ENCODE measurements around the gene MYBPC3. TPM values are rescaled to one million over a fixed set of nuclear protein-coding genes. Genes with fewer than 3 reads are reported as not detected.

MYBPC3 gene
- 0.48 TPM for total RNA-seq
- long read RNA-seq, result 0 reads

DNA sequence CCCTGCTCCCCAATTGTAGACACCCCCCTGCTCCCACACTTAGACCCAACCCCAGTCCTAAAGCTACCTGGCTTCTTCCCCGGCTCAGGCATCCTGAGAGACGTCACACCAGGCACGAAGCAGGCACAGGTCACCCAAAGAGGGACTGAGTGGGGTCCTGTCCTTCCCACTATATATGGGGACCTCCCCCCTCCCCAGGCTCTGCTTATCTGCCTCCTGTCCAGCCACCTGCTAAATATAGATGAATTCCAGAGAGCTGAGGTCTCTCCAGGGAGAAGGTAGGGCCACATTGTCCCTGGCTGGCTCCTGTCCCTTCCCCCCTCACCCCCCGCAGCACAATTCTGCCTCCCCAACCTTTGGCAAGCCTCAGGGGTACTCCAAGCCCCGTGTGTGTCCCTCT is at the start of gene MYBPC3:
Gene MYBPC3 (minus strand): TSS at position 147 of the 400 bp plus-strand sequence. CDS start 55 bp downstream, at position 92.
- no peak for DNase-seq (ENCODE audit: low spot score)

- DNase-seq (ENCODE audit: low spot score), result no peak
Measured at GRCh38 chr11:47400768-47401279, 48.3 kb upstream of the MYBPC3 start.

DNA sequence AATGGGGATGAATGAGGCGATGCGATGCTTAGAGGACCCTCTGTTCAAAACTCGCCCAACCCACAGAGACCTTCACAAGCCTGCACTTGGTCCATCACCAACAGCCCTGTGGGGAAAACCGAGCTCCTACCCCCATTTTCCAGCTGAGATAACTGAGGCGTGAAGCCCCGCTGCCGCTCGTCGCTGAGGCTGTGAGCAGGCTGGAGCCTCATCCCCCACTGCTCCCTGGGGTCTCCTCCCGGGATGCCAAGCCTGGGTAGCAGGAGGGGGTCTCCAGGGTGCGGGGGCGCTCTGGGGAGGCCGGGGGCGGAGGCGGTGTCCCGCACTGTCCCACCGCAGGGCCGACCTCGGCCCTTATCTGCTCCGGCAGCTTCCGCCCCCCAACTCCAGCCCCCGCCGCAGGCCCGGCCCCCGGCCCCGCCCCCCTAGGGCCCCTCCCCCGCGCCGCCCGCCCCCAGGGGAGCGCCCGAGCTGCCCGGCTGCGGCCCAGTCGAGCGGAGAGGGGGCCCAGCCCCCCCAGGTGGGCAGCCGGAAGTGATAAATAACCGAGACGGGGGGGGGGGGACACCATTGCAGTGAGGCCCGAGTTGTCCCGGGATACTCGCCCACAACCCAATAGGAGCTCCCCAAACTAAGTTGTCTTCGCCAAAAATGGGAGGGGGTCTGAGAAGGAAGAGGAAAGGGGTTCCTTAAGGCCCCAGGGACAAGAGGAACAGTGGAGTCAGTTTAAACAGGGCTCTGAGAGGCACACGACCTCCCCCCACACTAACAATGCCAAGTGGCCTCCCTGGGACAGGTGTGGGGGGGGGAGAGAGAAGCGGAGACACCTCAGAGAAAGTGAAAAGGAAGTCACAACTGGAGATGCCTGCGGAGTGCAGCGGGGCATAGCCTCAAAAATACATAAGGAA is 47.6 kb upstream of the MYBPC3 start:
- no peak for DNase-seq (ENCODE audit: low spot score)

DNA sequence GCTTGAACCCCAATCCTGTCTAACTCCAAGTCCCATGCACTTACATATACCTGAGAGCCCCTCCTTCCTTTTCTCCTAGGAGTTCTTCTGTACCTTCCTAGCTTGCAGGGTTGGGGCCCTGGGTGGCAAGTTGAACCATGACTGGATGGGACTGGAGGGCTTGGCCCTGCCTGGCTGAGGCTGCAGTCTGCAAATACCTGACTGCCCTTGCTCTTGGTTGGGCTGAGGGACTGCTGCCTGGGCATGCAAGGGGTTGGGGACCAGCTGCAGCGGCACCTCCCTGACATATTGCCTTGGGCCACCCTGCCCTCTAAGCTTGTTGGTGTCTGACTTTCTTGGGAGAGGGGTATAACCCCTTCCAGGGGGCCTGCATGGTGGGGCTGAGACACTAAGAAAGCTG is 46.0 kb upstream of the MYBPC3 start:
- no peak for DNase-seq (ENCODE audit: low spot score)

DNA sequence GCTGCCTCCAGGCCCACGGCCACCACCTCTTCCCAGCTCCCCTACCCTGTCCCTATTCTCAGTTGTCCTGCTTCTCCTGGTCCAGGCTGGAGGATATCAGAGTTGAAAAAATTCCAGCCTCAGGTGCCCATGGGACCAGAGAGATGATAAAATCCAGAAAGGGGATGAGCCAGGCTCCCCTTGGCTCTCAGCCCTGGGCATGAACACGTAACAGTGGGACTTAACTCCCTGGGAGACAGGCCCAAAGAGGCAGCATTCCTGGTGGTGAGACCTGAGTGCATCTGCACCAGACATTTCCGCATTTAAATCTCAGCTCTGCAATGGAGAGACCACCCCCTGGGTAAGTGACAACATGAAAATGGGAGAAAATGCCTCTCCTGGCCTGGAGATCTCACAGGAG is 45.5 kb upstream of the MYBPC3 start:
- DNase-seq (ENCODE audit: low spot score), result no peak

DNA sequence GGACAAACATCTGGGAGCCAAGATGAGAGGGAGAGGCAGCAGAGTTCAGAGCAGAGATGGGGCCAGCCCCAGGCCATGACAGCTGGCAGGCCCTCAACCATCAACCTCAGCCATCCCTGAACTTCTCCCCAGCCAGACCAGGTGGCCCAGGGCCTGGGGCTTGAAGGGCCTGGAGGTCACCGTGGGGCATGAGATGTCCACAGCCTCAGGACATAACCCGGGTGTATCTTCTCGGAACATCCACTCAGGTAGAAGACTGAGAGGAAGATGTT is 43.5 kb upstream of the MYBPC3 start:
- no peak for DNase-seq (ENCODE audit: low spot score)

GRCh38 chr11:47395223-47396048 is 42.9 kb upstream of the MYBPC3 start:
- no peak for DNase-seq (ENCODE audit: low spot score)

- DNase-seq (ENCODE audit: low spot score), result no peak
Measured at GRCh38 chr11:47394322-47395222, 42.1 kb upstream of the MYBPC3 start.

DNA sequence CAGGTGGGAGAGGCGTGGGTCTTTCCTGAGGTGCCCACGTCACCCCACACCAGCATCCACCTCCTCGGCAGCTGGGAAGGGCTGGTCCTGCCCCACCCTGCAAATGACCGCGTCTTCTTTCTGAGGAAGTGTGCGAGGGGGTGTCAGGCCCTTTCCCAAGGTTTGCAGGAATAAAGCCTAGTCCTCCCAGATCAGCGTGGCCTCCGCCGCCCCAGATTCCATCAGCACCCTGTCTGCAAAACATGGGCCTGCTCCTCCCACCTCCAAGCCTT is 41.5 kb upstream of the MYBPC3 start:
- DNase-seq (ENCODE audit: low spot score), result no peak

DNA sequence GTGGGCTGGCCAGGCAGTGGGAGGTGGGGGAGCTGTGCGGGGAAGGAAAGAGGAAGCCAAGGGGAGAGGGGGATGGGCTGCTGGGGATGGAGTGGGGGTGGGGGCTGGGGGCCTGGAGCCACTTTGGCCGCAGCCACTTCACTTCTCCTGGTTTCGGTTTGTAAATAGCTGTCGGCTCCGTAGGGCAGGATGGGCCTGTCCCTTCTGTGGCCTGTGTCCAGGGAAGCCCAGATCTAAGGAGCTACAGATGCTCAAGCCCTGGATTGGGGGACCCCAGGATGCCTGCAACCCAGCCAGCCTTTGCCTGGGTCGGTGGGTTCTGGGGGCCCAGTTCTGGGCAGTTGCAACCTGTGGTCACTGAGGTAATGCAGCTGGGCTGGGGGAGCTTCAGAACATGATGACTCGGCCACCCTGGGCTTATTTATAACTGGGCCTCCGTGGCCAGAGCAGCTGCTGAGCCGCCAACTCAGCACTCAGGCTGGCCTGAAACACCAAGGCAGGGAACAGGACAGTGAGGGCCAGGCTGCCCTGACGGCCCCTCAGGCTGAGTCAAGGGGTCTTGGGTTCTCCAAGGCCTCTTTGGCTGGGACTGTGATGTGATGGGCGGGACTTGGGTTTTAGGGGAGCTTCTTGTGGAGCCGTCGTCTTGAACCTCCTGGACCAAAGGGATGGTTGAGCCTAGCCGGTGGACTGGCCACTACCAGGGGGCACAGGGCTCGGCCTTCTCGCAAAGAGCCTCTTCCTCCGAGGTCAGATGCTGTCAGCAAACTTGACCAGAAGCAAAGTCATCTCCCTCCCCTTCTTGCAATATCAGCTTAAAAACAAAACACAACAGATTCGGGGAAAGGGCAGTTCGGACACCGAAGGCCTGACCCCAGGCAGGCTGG is 40.9 kb upstream of the MYBPC3 start:
- DNase-seq (ENCODE audit: low spot score), result no peak

- no peak for DNase-seq (ENCODE audit: low spot score)
Measured at GRCh38 chr11:47392546-47393162, 40.2 kb upstream of the MYBPC3 start.

- DNase-seq (ENCODE audit: low spot score), result no peak
Measured at GRCh38 chr11:47391711-47392432, 39.4 kb upstream of the MYBPC3 start.

DNA sequence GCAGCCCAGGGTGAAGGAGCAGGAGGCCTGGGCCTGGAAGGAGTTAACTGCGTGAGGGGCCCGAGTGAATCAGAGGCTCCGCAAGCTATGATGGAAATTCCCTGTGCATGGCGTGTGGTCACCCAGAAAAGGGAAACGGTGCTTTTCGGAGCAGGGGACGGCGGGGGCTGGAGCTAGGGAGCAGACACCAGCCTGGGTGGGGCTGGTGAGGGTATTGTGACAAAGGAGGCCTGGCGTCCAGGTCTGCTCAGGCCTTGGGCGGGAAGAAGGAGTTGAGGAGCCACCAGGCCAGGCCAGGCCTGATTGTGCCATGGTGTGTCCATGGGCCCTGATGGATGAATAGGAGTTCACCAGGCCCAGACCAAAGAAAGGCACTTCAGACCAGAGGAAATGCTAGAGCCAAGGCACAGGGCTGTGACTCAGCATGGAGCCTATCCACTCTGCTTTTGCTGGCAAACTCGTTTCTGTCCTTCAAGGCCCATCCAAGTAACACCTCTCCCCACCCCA is 38.6 kb upstream of the MYBPC3 start:
- no peak for DNase-seq (ENCODE audit: low spot score)

- no peak for DNase-seq (ENCODE audit: low spot score)
Measured at GRCh38 chr11:47390422-47390760, 37.9 kb upstream of the MYBPC3 start.

DNA sequence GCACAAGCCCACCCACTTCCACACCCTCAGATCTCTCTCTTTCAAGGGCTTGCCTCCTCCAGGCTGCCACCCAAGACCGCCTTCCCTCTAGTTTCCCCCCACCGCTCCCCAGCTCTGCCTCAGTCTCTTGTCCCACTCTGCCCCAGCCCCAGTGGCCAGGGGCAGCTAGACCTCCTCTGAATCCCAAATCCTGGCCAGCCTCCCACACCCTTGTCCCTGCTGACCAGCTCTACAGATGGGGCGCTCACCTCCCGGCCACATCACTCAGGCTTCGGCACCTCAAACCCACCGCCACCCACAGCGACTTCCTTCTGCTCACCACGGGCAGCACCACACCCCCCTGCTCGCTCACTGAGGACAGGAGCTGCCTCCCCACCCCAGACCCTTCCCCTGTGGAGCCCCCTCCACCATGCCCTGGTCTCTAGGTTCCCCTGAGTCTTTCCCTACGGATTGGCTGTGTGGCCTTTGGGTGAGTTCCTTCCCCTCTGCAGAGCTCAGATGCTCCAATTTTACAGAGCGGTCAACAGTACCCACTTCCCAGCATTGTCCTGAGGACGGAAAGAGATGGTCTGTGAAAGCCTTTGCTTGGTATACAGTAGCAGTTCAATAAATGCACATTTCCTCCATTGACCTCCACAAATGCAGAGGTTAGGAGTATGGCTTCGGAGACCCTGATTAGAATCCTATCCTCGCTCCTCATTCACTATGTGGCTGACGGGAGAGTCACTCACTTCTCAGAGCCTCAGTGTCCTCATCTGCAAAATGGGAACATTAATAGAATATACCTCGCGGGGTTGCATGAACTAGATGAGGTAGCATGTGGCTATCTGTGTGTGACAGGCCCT is 37.3 kb upstream of the MYBPC3 start:
- DNase-seq (ENCODE audit: low spot score), result no peak

- no peak for DNase-seq (ENCODE audit: low spot score)
Measured at GRCh38 chr11:47388697-47389576, 36.4 kb upstream of the MYBPC3 start.

All from mesenteric fat pad (tissue), 1 donor.